ENCODE data around the gene BEND4.

BEND4 gene

DNA sequence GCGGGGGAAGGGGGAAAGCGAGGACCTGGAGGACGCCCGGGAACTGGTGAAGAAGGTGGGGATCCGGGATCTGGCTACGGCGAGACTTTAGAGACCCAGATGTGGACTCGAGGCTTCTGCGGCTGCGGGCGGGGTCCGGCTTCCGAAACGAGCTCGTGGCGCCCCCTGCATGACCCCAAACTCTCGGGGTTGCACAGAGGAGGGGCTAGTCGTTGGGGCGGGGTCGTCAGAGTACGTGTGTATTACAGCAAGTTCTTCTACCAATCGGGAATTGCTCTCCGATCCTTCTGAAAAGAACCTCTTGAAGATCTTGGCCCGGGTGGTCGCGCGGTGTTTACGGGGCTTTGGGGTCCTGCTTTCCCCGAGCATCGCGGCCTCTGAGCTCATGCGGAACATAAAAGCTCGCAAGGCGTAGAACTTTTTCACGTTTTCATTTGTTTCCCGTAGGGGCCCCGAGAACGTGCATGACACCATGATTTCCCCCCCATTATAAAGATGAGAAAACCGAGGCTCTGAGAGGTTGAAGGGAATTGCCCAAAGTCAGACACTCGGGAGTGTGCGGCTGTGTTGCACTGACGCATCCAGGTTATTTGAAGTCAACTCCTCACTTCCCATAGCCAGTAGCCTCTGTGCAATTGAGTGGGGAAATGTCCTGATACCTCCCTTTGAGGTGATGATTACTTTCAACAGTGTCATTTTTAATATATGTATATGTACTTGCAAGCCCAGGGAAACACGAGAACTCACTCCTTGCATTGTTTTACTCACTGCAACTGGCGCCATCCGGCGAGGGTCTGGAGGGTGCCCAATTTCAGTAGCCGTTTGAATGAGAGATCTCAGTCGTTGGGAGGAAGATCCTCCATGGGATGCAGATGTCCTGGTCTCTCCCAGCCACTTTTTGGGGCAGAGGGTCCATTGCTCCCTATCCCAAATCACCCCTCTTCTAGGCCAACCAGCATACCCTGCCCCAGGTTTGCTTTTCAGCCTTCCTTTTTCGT is at the start of gene BEND4:
BEND4 (minus strand) TSS at position 149 of the 998 bp plus-strand sequence. CDS start 512 bp downstream, outside the sequence.
- Histone ChIP-seq H3K79me2 (ENCODE audit: insufficient read depth, low read length) (peaks cover 42% of the 10 kb centered on the region), H3K4me3 (ENCODE audit: insufficient read depth, low read length, poor library complexity, severe bottlenecking) (peak within 1 kb of the TSS; percentile 86), H3F3A (ENCODE audit: insufficient read depth) (0 out of 2 replicates have a peak, but pooled peaks cover 9% of the 10 kb centered on the region), H3K9me2 (replicated peaks; ENCODE audit: insufficient read depth, low read length) (no peaks in the 10 kb centered on the region), H3K4me2 (ENCODE audit: low read depth, low read length, poor library complexity, severe bottlenecking) (peak within 1 kb of the TSS; percentile 89), H3K9me3 (ENCODE audit: insufficient read depth, low read length) (no peaks in the 10 kb centered on the region), H3K36me3 (ENCODE audit: low read length) (no peaks in the 10 kb centered on the region), H3K27ac (ENCODE audit: low read depth, low read length) (peak within 1 kb of the TSS; percentile 78), H3K27me3 (ENCODE audit: low read length) (no peaks in the 10 kb centered on the region), H3K9ac (ENCODE audit: low read length) (peak within 1 kb of the TSS; percentile 89), H2AFZ (ENCODE audit: low read depth, low read length, severe bottlenecking) (peak within 1 kb of the TSS; percentile 88), H4K20me1 (ENCODE audit: low read depth, low read length) (0 out of 2 replicates have a peak, but pooled peaks cover 1% of the 10 kb centered on the region)
- TF ChIP-seq, protein P1, sequence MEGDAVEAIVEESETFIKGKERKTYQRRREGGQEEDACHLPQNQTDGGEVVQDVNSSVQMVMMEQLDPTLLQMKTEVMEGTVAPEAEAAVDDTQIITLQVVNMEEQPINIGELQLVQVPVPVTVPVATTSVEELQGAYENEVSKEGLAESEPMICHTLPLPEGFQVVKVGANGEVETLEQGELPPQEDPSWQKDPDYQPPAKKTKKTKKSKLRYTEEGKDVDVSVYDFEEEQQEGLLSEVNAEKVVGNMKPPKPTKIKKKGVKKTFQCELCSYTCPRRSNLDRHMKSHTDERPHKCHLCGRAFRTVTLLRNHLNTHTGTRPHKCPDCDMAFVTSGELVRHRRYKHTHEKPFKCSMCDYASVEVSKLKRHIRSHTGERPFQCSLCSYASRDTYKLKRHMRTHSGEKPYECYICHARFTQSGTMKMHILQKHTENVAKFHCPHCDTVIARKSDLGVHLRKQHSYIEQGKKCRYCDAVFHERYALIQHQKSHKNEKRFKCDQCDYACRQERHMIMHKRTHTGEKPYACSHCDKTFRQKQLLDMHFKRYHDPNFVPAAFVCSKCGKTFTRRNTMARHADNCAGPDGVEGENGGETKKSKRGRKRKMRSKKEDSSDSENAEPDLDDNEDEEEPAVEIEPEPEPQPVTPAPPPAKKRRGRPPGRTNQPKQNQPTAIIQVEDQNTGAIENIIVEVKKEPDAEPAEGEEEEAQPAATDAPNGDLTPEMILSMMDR (IDR thresholded peaks at IDR 0.05; ENCODE audit: insufficient read depth, low read length, poor library complexity, severe bottlenecking) = peak; percentile 37
- no peak for TF ChIP-seq EZH2phosphoT487 (conservative IDR thresholded peaks at IDR 0.05; ENCODE audit: low read length)

DNA sequence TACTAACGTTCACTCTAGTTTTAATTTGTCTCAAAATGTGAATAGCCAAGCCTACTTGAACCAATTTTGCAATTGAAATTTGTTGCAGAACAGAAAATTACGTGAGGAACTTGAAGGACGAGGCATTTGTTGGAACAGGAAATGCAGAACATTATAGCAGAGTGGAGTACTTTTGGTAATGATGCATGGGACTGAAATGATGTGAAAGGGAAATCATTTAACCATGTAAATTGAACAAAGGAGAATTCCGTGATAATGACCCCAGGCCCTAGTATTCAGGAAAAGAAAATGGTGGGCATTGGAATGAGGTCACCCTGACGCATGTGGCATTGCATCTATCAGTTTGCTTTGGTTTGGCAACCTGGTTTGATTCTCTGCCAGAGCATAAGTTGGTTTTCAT is 44.9 kb upstream of the BEND4 start:
- Histone ChIP-seq H3F3A (ENCODE audit: insufficient read depth) (no peaks in the 10 kb centered on the region), H3K9ac (ENCODE audit: low read length) (no peak overlapping the region), H3K9me3 (ENCODE audit: insufficient read depth, low read length) (no peaks in the 10 kb centered on the region), H3K4me2 (ENCODE audit: low read depth, low read length, poor library complexity, severe bottlenecking) (no peak overlapping the region), H3K79me2 (ENCODE audit: insufficient read depth, low read length) (no peaks in the 10 kb centered on the region), H2AFZ (ENCODE audit: low read depth, low read length, severe bottlenecking) (no peak overlapping the region), H3K9me2 (replicated peaks; ENCODE audit: insufficient read depth, low read length) (no peaks in the 10 kb centered on the region), H3K27me3 (ENCODE audit: low read length) (no peaks in the 10 kb centered on the region), H3K36me3 (ENCODE audit: low read length) (no peaks in the 10 kb centered on the region), H4K20me1 (ENCODE audit: low read depth, low read length) (no peaks in the 10 kb centered on the region), H3K27ac (ENCODE audit: low read depth, low read length) (no peak overlapping the region), H3K4me3 (ENCODE audit: insufficient read depth, low read length, poor library complexity, severe bottlenecking) (no peak overlapping the region)
- TF ChIP-seq, protein P1 (IDR thresholded peaks at IDR 0.05; ENCODE audit: insufficient read depth, low read length, poor library complexity, severe bottlenecking) = no peak

DNA sequence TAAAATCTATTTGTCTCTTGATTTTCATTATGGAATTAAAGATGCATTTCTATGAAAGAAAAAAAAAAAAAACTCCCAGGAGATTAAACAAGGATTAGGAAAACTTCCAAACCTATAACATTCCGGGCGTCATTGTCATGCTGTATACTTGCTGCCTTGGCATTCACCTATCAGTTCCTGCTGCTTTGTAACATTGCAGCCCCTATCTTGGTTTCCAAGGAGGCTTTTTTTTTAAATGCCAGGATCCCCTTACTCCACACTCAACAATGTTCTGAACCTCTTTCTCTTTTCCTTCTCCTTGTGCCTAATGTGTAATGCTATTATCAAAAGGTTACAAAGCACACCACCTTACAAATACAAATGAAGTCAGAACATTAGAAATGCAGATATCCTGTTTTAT is 20.5 kb upstream of the BEND4 start:
- TF ChIP-seq, protein P1 (IDR thresholded peaks at IDR 0.05; ENCODE audit: insufficient read depth, low read length, poor library complexity, severe bottlenecking) = no peak
- TF ChIP-seq EZH2phosphoT487 (conservative IDR thresholded peaks at IDR 0.05; ENCODE audit: low read length) = no peak
- no peaks in the 10 kb centered on the region for H3K9me3 ChIP-seq (ENCODE audit: insufficient read depth, low read length)
- no peaks in the 10 kb centered on the region for H3K9me2 ChIP-seq (replicated peaks; ENCODE audit: insufficient read depth, low read length)
- no peaks in the 10 kb centered on the region for H3K79me2 ChIP-seq (ENCODE audit: insufficient read depth, low read length)
- H4K20me1 ChIP-seq (ENCODE audit: low read depth, low read length) = no peaks in the 10 kb centered on the region
- H3K27ac ChIP-seq (ENCODE audit: low read depth, low read length) = no peak overlapping the region
- H3K36me3 ChIP-seq (ENCODE audit: low read length) = no peaks in the 10 kb centered on the region
- H3F3A ChIP-seq (ENCODE audit: insufficient read depth) = no peaks in the 10 kb centered on the region
- no peaks in the 10 kb centered on the region for H3K27me3 ChIP-seq (ENCODE audit: low read length)
- no peak overlapping the region for H3K9ac ChIP-seq (ENCODE audit: low read length)
- H3K4me3 ChIP-seq (ENCODE audit: insufficient read depth, low read length, poor library complexity, severe bottlenecking) = no peak overlapping the region
- H3K4me2 ChIP-seq (ENCODE audit: low read depth, low read length, poor library complexity, severe bottlenecking) = no peak overlapping the region
- H2AFZ ChIP-seq (ENCODE audit: low read depth, low read length, severe bottlenecking) = no peak overlapping the region
